Urothelium cell line (cell line): ENCODE results near the gene TTC22.
A peak's percentile ranks its signal among the peaks of the same experiment; 100 is the strongest.
"Not testable (repeated sequence)": the region's sequence is repeated elsewhere in the genome, so short reads cannot be mapped to it uniquely, and the experiment has no call there.

ENCODE experiments used
- DNase-seq: peaks from one replicate; pipeline ENCODE4 v3.0.0; 2011; ENCODE audit warnings: low spot score, mixed read lengths
- FAIRE-seq: peaks from 2 replicates; lab custom pipeline; 2011; peaks lifted over from hg19 to GRCh38; lab: Jason Lieb, UNC

Gene TTC22

DNA sequence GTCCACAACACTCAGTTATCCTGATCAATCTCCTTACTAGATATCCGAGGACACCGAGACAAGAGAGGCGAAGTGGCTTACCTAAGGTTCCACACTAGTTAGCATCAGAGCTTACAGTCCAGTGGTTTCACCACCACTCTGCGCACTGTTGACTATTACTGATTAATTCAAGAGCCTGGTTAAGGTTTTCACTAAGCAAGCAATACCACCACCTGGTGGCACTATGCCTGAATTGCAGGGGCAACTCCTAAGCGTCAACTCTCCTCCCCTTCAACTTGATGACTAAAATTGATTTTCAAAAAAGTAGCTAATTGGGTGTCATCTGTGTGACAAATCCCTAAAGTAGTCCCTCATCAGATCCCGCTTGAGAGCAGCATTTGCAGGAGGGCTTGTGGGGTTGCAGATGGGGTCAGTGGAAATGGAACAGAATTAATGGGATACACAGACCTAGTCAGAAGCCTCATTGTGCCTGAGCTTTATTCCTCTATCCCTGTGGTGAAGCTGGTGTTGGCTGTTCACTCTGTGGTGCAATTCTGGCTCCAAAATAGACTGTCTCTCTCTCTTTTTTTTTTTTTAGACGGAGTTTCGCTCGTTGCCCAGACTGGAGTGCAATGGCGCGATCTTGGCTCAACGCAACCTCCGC is 9.1 kb downstream of the TTC22 start:
- no peak for DNase-seq

DNA sequence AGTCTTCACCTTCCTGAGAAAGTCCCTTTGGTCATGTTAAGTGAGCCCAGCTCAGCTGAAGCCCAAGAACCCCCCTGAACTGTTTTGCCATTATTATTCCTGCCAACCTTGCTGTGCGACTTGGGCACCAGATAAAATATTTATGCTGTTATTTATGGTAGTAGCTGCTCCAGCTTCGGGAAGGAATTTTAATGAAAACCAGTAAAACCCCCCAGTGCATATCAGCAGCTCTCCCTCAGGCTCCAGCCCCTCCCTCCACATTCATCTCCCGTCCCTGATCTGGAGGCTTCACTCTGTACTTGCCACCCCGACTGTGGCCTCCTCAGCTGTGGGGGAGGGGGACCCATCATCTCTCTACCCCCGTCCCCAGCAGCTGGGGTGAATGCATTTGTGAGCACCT is 12.7 kb downstream of the TTC22 start:
- no peak for DNase-seq
- no peak for FAIRE-seq

More for the DNA sequence above, 9.1 kb downstream of the TTC22 start:
- no peak for FAIRE-seq

DNA sequence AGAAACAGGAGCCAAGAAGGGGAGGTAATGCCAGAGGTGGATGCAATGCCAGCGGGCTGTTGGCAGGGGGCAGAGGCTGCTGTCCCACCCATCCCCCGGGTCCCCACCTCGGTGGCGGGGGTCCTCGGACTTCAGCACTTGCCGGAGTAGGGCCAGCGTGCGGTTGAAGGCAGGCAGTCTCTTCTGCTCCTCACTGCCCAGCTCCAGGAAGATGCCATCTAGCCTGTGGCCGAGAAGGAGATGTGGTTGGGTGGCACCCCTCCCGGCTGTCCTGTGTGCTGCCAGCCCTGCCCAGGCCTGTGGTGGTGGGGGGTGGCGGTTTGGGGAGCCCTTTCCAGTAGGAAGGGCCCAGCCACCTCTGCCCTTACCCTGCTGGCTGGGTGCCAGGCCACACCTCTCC is 13.5 kb downstream of the TTC22 start:
- FAIRE-seq (no peak), DNase-seq (no peak)

DNA sequence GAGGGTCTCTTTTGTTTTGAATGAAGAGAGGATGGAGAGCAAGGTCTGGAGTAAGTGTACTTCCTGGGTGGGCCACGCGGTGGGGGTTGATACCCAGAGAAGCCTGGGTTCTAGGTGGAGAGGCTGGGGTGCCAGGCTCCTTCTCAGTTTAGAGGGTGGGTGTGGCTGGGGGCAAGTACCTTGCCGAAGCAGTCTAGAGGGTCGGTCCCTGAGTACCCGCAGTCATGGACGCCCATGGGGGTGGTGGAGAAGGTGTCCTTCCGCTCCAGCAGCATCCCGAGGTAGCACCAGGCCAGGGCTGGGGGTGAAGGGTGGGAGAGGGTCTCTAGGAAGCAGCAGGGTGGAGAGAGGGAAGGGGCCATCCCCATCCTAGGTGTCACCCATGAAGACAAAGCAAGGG is 14.3 kb downstream of the TTC22 start:
- FAIRE-seq (no peak), DNase-seq (no peak)

DNA sequence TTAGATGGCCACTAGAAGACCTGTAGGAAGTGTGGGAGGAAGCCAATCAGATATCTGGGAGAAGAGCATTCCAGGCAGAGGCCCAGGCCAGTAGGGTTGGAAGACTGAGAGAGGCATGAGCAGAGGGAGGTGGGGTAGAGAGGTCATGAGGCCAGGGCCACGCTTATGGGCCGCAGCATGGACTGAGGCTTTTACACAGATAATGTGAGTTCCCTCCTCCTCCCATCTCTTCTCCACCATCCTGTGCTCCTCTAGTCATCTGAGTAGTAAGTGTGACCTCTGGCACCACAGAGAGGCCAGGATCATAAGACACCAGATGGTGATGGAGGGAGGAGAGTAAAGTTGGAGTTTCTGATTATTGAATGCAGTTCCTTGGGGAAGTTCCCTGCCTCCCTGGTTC is 17.1 kb downstream of the TTC22 start:
- DNase-seq: no peak
- no peak for FAIRE-seq

DNA sequence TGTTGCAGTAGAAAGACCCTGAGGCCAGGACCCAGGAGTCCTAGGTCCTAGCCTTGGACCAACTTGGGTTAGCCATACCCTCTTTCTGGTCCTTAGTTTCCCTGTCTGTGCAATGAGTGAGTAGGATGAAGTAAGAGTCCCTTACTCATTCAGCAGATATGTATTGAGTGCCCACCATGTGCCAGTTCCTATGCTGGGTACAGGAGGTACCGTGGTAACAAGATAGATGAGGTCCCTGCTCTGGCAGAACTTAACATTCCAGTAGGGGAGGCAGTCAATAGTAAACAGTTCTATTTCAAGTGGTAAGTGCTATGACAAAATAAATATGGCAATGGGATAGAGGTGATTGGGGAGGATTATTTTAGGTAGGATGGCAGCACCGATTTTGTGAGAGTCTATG is 18.5 kb downstream of the TTC22 start:
- FAIRE-seq (peak; percentile 13), DNase-seq (no peak)

DNA sequence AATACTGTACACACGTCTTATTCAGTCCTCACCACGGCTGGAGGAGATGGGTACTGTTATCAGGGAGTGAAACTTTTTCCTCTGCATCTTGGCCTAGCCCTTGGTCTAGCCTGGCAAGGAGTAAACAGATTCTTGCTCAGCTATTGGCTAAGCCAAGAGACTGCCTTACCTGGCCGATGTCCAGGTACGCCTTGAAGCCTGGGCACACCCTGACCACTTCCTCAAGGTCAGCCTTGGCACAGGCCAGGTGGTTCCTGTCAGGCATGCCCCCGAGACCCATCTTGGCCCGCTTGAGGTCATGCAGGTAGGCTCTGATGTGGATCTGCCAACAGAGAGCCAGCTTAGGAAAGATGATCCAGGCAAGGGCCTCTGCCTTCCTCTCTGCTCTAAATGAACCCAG is 19.0 kb downstream of the TTC22 start:
- no peak for FAIRE-seq
- DNase-seq: no peak

DNA sequence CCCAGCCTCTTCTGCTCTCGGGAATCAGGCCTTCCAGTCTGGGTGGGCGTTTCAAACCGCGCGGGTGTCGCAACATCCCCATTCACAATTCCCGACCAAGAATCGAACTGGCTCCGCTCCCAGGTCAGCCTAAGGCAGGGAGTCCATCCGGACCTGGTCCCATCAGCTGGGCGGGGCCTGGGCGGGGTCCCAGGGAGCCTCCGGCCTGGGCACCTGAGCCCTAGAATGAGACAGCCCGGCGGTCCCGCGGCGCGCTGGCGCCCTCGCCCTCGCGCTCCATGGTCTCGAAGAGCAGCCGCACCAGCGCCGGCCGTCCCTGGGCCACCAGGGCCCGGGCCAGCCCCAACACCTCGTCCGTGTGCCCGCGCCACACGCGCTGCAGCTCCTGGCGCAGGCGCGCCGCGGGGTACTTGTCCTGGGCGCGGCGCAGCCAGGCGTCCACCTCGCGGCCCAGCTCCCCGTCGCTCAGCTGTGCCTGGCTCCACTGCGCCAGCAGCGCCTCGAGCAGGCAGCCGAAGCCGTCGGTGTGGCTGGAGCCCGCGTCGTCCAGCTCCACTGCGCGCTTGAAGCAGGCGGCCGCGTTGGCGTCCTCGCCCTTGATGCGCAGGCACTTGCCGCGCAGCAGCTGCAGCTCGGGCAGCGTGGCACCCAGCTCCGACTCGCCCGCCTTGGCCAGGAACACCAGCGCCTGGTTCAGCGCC is 19.9 kb downstream of the TTC22 start:
- no peak for FAIRE-seq

DNA sequence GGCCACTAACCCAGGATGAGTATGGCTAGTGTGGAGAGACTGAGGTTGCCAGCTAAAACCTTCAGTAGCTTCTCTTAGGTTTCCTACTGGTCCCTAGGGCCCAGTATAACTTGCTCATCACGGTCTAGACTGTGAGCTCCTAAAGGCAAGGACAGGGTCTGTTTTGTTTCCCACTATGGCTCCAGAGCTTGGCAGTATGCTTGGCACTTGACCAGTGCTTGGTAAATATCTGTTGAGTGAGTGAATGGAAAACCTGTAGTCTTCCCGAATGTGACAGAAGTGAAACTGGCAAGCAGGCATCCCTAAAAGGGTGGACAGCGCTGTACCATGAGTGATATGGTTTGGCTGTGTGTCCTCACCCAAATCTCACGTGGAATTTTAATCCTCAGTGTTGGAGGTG is 23.7 kb downstream of the TTC22 start:
- FAIRE-seq (no peak), DNase-seq (no peak)

More for the DNA sequence above, 19.9 kb downstream of the TTC22 start:
- DNase-seq: no peak

DNA sequence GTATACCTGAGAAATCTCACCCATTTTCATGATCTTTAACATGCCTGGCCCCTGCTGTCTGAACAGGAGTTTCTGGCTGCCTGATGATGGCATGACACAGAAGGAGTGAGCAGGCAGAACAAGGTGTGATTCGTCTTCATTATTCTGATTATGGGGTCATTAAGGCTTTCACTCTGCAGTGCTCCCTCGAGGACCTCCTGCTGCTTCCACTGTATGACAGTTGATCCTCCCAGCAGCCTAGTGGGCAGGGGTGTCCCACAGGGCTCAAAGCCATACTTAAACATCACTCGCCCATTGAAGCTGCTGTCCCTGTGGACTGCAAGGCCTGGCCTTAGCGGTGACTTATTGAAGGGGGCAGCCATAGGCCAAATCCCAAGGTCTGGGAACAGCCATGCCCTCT is 24.1 kb downstream of the TTC22 start:
- DNase-seq (no peak), FAIRE-seq (no peak)

DNA sequence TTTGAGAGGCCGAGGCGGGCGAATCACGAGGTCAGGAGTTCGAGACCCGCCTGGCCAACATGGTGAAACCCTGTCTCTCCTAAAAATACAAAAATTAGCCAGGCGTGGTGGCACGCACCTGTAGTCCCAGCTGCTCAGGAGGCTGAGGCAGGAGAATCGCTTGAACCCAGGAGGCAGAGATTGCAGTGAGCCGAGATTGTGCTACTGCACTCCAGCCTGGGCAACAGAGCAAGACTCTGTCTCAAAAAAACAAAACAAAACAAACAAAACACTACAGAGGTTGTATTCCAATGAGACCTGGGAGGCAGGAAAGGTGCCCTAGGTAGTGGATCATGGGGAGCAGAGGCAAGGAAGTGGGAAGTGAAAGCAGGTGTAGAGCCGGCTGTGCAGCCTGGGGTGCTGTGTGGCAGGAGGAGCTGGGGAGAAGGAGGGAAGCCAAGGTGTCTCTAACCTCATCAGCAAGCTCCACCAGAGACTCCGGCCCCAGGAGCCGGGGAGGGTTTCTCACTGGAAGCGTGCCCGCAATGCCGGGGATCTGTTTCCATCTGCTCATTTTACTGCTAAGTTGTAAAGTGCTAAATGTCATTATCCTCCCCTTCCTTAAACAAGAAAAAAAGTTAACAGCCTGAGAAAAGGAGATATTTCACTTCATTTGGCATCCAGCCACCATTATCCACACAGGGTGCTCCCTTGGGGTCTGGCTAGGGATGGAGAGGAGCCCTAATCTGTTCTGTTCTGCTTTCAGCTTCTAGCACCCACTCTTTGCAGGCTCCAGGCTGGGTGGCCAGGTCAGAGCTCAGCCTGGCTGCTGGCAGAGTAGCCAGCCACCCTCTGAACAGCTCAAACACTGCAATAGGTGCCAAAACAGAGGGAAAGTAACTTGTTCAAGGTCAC is 25.0 kb downstream of the TTC22 start:
- DNase-seq, FAIRE-seq: not testable (repeated sequence)

DNA sequence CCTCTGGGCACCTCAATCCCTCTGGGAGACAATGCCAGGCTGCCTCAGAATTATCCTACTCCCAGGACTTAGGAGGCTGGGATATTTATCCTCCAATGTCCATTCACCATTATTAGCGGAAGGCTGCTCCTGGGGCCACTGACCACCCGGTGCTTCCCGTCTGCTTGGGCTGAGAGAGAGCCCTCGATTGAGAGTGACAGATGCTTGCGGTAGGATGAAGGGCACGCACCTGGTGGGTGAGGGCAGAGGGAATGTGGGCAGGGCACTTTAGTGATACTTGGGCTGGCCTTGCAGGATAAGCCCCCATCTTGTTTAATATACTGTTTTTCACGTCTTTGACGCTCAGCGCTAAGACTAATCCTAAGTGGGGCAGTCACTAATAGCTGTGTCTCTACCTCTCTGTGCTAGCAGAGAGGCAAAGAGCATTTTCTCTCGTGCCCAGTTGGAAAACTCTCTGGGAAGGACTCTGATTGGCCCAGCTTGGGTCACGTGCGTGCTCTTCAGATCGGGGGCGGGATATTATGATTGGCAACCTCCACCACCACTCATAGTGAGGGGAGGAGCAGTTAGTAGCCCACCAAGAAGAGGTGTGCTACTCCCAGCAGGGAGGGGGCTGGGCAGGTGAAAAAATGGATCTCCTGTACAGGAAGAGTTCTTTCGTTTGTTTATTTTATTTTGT is 26.2 kb downstream of the TTC22 start:
- peak; percentile 27 for DNase-seq
- no peak for FAIRE-seq

DNA sequence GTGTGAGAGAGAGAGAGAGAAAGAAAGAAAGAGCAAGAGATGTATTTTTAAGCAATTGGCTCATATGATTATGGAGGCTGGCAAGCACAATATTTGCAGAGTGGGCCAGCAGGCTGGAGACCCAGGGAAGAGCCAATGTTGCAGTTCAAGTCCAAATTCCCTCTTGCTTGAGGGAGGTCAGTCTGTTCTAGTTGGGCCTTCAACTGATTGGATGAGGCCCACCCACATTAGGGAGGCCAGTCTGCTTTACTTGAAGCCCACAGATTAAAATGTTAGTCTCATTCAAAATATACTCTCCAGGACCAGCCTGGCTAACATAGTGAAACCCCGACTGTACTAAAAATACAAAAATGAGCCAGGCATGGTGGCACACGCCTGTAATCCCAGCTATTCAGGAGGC is 28.2 kb downstream of the TTC22 start:
- DNase-seq (no peak), FAIRE-seq (no peak)

DNA sequence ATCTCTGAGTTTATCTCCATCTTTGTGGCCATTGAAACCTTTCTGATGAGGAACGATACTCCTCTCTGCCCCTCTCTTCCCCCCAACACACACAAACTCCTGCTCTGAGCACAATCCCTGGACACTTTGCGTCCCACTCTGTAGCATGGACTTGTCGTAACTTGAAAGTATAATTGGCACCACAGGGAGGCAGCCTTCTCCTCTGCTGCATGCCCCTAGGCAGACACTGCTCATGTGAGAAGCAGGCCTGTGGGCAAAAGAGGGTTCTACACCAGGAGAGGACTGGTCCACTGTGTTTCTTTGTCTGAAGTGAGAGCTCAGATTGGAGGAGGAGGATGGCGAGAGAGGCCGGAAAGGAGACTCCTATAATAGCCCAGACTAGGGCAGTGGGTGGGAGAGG is 33.0 kb downstream of the TTC22 start:
- FAIRE-seq (no peak), DNase-seq (no peak)

DNA sequence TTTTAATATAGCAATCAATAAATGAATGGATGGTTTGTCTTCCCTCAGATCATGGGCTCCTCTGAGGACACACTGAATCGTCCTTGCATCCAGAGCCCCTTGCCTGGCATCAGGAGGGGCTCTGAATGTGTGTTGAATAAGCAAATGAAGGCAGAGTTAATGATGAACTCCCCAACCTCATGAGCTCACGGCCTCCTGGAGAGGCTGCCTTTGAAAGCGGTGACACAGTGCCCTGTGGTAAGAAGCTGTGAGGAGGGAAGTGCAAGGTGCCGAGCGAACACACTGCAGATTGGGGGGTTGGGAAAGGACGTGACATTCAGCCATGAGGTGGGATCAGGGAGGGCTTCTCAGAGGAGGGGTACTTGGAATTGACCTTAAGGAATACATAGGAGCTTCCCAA is 33.6 kb downstream of the TTC22 start:
- DNase-seq (no peak), FAIRE-seq (no peak)

DNA sequence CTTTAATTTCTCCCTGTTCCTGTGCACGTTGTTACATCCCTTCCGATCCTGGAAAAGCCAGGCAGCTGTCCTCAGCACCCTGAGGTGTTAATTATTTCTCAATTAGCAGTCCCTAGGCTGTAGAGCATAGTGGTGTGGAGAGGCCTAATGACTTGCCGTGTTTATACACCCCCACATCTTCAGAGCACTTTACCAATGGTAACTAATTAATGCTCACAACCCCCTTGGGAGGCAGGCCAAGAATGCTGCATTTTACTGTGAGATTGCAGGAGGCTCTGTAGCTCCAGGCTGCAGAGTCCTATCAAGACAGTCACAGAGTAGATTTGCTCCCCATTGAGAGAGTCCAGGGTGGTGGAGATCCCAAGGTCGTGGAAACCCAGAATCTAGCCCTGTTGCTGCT is 34.4 kb downstream of the TTC22 start:
- DNase-seq (no peak), FAIRE-seq (no peak)

DNA sequence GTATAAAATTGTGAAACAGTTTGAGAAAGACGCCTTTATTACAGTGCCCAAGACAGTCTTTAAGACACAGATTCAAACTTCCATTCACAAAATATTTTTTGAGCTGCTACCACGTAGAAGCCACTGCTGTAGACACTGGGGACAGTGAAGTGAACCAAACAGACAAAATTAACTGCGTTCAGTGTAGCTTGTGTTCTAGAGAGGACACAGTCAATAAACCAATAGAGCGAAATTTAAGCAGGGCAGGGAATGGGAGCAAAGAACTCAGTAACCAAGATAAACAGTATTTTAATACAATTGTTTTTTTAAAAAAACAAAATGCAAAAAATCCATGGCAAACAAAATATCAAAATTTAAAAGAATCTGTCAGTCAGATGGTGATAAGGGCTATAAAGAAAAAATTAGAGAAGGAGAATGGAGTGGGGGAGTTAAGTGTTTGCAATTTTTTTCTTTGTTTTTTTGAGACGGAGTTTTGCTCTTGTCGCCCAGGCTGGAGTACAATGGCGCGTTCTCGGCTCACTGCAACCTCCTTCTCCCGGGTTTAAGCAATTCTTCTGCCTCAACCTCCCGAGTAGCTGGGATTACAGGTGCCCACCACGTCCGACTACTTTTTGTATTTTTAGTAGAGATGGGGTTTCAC is 36.1 kb downstream of the TTC22 start:
- no peak for DNase-seq
- no peak for FAIRE-seq

DNA sequence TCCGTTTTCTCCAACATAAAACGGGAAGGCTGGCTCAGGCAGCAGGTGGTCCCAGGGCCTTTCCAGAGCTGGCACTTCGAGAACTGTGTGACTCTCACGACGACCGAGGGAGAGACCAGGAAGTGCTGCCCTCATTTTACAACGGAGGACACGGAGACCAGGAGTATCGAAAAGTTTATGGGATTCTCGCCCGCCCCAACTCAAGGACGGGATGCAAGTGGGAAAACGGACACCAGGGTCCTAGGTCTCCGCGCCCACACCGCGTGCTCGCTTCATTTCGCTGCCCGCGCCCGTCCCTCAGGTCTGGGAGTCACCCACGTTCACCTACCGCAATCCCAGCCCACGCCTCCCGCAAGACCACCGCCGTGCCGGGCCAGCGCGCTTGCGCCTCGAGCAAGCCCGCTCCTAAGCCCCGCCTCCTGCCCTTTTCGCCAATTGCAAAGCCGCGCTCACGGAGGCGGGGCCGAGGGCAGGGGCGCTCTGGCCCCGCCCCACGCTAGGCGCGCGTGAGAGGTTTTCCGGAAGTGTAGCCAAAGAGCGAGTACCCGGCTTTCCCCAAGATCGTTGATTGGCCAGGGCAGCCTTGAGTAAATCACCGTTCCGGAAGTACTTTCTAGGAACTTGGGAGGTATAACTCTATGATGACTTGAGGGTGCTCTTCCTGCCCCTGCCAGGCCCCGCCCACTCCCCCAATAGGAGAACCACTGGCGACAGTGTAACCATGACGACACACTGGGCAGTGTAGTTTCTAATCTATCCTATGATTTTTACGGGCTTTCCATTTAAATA is 36.8 kb downstream of the TTC22 start, which contains the start of gene PARS2:
Gene PARS2 (minus strand): TSS at position 391 of the 789 bp plus-strand sequence. CDS start 5,362 bp downstream, outside the sequence.
- peak; percentile 70 for FAIRE-seq

DNA sequence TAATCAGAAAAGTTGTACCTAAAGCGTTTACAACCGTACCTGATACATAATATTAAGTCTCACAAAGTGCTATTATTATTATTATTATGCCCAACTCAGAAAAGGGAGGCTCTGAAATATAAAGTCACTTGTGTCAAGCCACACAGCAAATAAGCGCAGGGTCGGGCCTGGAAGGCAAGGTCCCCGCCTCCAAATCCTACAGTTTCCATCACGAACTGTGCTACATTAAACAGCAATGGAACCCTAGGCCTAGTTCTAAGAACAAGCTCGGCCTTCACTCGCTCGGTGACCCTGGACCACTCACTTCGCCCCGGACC is 37.3 kb downstream of the TTC22 start:
- FAIRE-seq: no peak
- peak; percentile 11 for DNase-seq

More for the DNA sequence above, 36.8 kb downstream of the TTC22 start, which contains the start of gene PARS2:
- peak; percentile 99 for DNase-seq
